Activated T-cell treated with anti-CD3 and anti-CD28 coated beads for 1 hour (primary cell): ENCODE results near the gene CRTAP.
"Not testable (repeated sequence)": the region's sequence is repeated elsewhere in the genome, so short reads cannot be mapped to it uniquely, and the experiment has no call there.

Source experiments
- DNase-seq: peaks from one replicate; pipeline ENCODE4 v3.0.0-alpha.2; 2020; ENCODE audit warnings: low read depth

Gene CRTAP

GRCh38 chr3:33100229-33100628 lies 13.6 kb upstream of the CRTAP start:
- DNase-seq, result no peak

GRCh38 chr3:33103034-33103433 lies 10.8 kb upstream of the CRTAP start:
- DNase-seq, result no peak

- DNase-seq, result no peak
Observed at GRCh38 chr3:33103480-33103879, 10.3 kb upstream of the CRTAP start.

- DNase-seq, result no peak
Observed at GRCh38 chr3:33104803-33105202, 9.0 kb upstream of the CRTAP start.

GRCh38 chr3:33105341-33105948 lies 8.4 kb upstream of the CRTAP start:
- DNase-seq, result no peak

- DNase-seq, result not testable (repeated sequence)
Observed at GRCh38 chr3:33106854-33107253, 7.0 kb upstream of the CRTAP start.

- DNase-seq, result no peak
Observed at GRCh38 chr3:33111581-33111980, 2.2 kb upstream of the CRTAP start.

GRCh38 chr3:33114622-33115023 lies 809 bp downstream of the CRTAP start:
- DNase-seq, result no peak

- DNase-seq, result no peak
Observed at GRCh38 chr3:33115024-33115768, 1.4 kb downstream of the CRTAP start.

- no peak for DNase-seq
Observed at GRCh38 chr3:33117461-33117860, 3.6 kb downstream of the CRTAP start.

- DNase-seq, result no peak
Observed at GRCh38 chr3:33119891-33120290, 6.1 kb downstream of the CRTAP start.

- DNase-seq, result no peak
Observed at GRCh38 chr3:33122991-33123390, 9.2 kb downstream of the CRTAP start.

- DNase-seq, result no peak
Observed at GRCh38 chr3:33124638-33125037, 10.8 kb downstream of the CRTAP start.

- DNase-seq, result no peak
Observed at GRCh38 chr3:33125840-33126239, 12.0 kb downstream of the CRTAP start.

- no peak for DNase-seq
Observed at GRCh38 chr3:33128706-33129105, 14.9 kb downstream of the CRTAP start.

- no peak for DNase-seq
Observed at GRCh38 chr3:33130144-33130543, 16.3 kb downstream of the CRTAP start.

- no peak for DNase-seq
Observed at GRCh38 chr3:33131331-33132018, 17.7 kb downstream of the CRTAP start.

GRCh38 chr3:33132019-33132360 lies 18.2 kb downstream of the CRTAP start:
- no peak for DNase-seq

- DNase-seq, result no peak
Observed at GRCh38 chr3:33134026-33134625, 20.3 kb downstream of the CRTAP start.

GRCh38 chr3:33137691-33138090 lies 23.9 kb downstream of the CRTAP start:
- DNase-seq, result no peak

- DNase-seq, result not testable (repeated sequence)
Observed at GRCh38 chr3:33139006-33139623, 25.3 kb downstream of the CRTAP start.

GRCh38 chr3:33139996-33140395 lies 26.2 kb downstream of the CRTAP start:
- DNase-seq, result no peak

GRCh38 chr3:33141006-33141405 lies 27.2 kb downstream of the CRTAP start:
- DNase-seq, result no peak
